SJSA1 (cell line): ENCODE data around the gene CFAP100. TPM values are rescaled to one million over a fixed set of nuclear protein-coding genes. Genes with fewer than 3 reads are reported as not detected.

Experiments
- DNase-seq, 2 experiments: peaks; one replicate each; pipeline ENCODE4 v3.0.0-alpha.2; 2015 to 2020; ENCODE audit warnings: low spot score in 2 of 2, low read depth in 1 of 2
- H3K27ac ChIP-seq: fragments of 250-450 bp; sonication (Bioruptor Pico); 2 replicates; pipeline ENCODE4 v1.5.1; 2020; ENCODE audit warnings: mild to moderate bottlenecking, moderate library complexity
- H3K27me3 ChIP-seq: fragments of 250-450 bp; sonication (Bioruptor Pico); replicated peaks from 2 replicates; pipeline ENCODE4 v1.5.1; 2020; ENCODE audit warnings: mild to moderate bottlenecking, moderate library complexity
- H3K36me3 ChIP-seq: fragments of 250-450 bp; sonication (Bioruptor Pico); 2 replicates; pipeline ENCODE4 v1.5.1; 2020; ENCODE audit warnings: mild to moderate bottlenecking
- H3K4me1 ChIP-seq: fragments of 250-450 bp; sonication (Bioruptor Pico); replicated peaks from 2 replicates; pipeline ENCODE4 v1.6.1; 2021; ENCODE audit warnings: mild to moderate bottlenecking
- H3K4me3 ChIP-seq: fragments of 250-450 bp; sonication (Bioruptor Pico); 2 replicates; pipeline ENCODE4 v1.5.1; 2020; ENCODE audit warnings: mild to moderate bottlenecking
- H3K9me3 ChIP-seq: fragments of 250-450 bp; sonication (Bioruptor Pico); replicated peaks from 2 replicates; pipeline ENCODE4 v1.5.1; 2020; ENCODE audit warnings: mild to moderate bottlenecking
- total RNA-seq: library from RNA; depleted of rRNA; stranded (reverse); fragments of >200 nt; shearing (Covaris generic); gene quantifications from 2 replicates; pipeline ENCODE4 v1.2.3, GENCODE V29; 2014; rRNA removed

CFAP100 gene
- total RNA-seq, 1 experiment from 2014 or later = not detected

DNA sequence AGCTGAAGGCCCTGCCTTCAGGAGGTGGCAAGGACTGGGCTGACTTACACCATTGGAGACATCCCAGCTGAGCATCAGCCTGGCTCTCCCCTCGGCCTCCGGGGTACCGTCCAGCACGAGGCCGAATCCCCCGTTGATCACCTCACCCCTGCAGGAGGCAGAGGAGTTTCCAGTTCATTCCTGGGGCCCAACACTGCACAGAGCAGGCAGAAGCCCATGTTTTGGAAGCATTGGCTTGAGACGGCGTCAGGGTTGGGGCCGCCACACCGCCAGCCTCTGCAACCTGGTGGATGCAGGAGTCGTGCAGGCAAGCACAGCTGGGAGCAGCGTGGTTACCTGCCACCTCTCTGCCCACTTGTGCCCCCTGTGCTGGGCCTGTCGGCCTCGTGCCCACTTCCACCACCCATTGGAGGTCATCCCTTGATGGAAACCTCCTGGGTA is 88.6 kb downstream of the CFAP100 start:
- no peaks in the 10 kb centered on the region for H3K36me3 ChIP-seq
- no peaks in the 10 kb centered on the region for H3K9me3 ChIP-seq
- no peaks in the 10 kb centered on the region for H3K4me1 ChIP-seq
- no peak for DNase-seq
- H3K27ac ChIP-seq = no peak overlapping the region
- H3K4me3 ChIP-seq = no peak overlapping the region
- H3K27me3 ChIP-seq = no peaks in the 10 kb centered on the region

DNA sequence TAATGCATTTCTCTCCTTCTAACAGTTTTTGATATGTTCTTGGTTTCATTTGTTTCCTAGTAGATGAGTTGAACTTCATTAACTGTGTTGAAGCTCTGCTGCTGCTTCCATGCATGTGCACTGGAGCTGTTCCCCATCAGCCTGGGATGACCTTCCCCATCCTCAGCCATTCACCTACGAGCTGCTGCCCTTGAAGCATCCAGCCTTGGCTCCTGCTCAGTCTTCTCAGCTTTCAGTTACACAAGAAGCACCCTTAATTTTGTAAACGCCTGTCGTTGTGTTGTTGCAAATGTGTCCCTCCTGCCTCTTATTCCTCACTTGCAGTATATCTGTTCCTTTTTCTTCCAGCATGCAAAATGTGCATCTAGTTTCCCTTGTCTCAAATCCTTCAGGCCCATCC is 89.4 kb downstream of the CFAP100 start:
- Histone ChIP-seq H3K4me3 (no peak overlapping the region), H3K36me3 (no peaks in the 10 kb centered on the region), H3K9me3 (no peaks in the 10 kb centered on the region), H3K27ac (no peak overlapping the region), H3K27me3 (no peaks in the 10 kb centered on the region), H3K4me1 (no peaks in the 10 kb centered on the region)
- no peak for DNase-seq

DNA sequence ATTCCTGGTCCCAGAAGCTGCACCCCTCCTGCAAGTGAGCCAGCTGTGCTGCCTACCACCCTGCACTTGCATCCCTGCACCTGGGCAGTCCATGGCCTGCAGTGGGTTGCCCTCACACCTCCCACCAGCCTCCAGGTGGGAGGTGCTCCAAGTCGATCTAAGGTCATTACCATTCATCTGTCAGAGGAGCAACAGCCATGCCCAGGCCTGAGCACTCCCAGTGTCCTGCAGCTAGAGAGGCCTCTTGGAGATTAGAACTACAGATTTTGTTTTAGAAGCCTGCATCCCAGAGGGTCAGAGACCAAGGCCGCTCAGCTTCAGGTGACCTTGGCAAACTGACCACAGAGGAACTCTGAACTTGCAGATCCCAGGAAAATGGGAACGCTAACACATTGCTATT is 90.0 kb downstream of the CFAP100 start:
- H3K4me1 ChIP-seq = no peaks in the 10 kb centered on the region
- H3K27me3 ChIP-seq = no peaks in the 10 kb centered on the region
- H3K4me3 ChIP-seq = no peak overlapping the region
- H3K36me3 ChIP-seq = no peaks in the 10 kb centered on the region
- no peak overlapping the region for H3K27ac ChIP-seq
- H3K9me3 ChIP-seq = no peaks in the 10 kb centered on the region
- no peak for DNase-seq

DNA sequence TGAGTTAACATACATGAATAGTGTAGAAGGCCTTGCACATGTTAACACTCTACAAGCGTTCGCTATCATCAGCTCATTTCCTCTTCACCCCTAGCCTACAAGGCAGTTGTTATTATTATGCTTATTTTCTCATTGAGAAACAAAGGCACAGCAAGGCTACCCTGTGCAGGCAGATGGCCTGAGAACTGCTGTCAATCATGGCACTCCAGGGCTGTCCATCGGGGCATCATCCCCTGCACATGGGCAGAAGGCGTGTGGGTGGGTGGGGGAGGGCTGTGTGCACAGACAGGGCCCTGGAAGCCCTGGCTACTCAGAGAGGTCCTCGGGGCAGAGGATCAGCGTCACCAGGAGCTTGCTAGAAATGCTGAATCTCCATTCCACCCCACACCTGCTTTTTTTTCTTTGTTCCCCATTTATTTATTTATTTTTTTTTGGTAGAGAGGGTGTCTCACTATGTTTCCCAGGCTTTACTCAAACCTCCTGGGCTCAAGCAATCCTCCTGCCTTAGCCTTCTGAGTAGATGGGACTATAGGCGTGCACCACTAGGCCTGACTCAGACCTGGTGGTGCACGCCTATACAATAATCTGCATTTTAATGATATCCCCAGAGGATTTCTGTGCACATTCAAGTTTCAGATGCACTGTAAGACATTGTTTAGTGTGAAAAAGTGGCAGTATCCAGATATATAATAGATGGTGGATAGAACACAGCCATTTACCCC is 90.6 kb downstream of the CFAP100 start:
- no peak for DNase-seq
- H3K27me3 ChIP-seq = no peaks in the 10 kb centered on the region
- no peaks in the 10 kb centered on the region for H3K36me3 ChIP-seq
- H3K27ac ChIP-seq = no peak overlapping the region
- no peak overlapping the region for H3K4me3 ChIP-seq
- H3K9me3 ChIP-seq = no peaks in the 10 kb centered on the region
- no peaks in the 10 kb centered on the region for H3K4me1 ChIP-seq

DNA sequence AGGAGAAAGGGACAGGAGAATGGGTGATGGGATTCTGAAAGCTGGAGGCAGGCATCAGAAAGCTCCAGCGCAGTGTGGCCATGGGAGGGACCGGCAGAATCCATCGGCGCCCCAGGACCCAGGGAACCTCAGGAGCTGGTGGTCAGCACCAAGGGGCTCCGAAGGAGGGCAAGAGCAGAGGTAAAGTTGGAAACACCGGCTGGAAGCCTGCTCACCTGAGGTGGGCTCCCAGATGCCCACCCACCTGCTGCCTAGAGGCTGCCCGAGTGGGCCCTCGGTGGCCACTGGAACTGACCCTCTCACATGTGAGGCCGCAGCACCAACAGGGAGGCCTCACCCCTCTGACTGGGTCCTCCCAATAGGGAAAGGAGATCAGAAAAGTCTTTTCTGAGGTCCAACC is 91.2 kb downstream of the CFAP100 start:
- H3K27ac ChIP-seq = no peak overlapping the region
- no peaks in the 10 kb centered on the region for H3K27me3 ChIP-seq
- H3K9me3 ChIP-seq = no peaks in the 10 kb centered on the region
- no peaks in the 10 kb centered on the region for H3K4me1 ChIP-seq
- H3K4me3 ChIP-seq = no peak overlapping the region
- no peaks in the 10 kb centered on the region for H3K36me3 ChIP-seq
- DNase-seq = no peak

Other genes starting within 250 kb of the CFAP100 start
- gene ALDH1L1, start 214.3 kb upstream of the CFAP100 start, total RNA-seq = not detected in 2 replicates
- 0.03 and 0.50 TPM in 2 replicates for gene KLF15, start 37.5 kb upstream of the CFAP100 start, total RNA-seq
- 7.0 and 14.0 TPM in 2 replicates for gene ZXDC, start 81.0 kb downstream of the CFAP100 start, total RNA-seq
- not detected in 2 replicates for gene UROC1, start 122.9 kb downstream of the CFAP100 start, total RNA-seq
- gene CHST13, start 129.2 kb downstream of the CFAP100 start, total RNA-seq = not detected in 2 replicates
- gene C3orf22, start 164.0 kb downstream of the CFAP100 start, total RNA-seq = not detected in 2 replicates